ENCODE measurements around the gene CHRNA5. TPM values are rescaled to one million over a fixed set of nuclear protein-coding genes. Genes with fewer than 3 reads are reported as not detected.
"Not testable (repeated sequence)": the region's sequence is repeated elsewhere in the genome, so short reads cannot be mapped to it uniquely, and the experiment has no call there.

CHRNA5 gene
- total RNA-seq, 1 donor from 2014 or later = 2.2 TPM

GRCh38 chr15:78552597-78552996 is 12.7 kb upstream of the CHRNA5 start:
- H3K9me3 ChIP-seq (replicated peaks) = no peaks in the 10 kb centered on the region
- no peak overlapping the region for H3K4me3 ChIP-seq
- peaks cover 38% of the 10 kb centered on the region for H3K36me3 ChIP-seq
- no peak for TF ChIP-seq CTCF (IDR thresholded peaks at IDR 0.05; ENCODE audit: borderline replicate concordance)
- H3K27ac ChIP-seq (replicated peaks) = no peak overlapping the region
- no peaks in the 10 kb centered on the region for H3K27me3 ChIP-seq (ENCODE audit: low read depth)
- DNase-seq = no peak
- intact Hi-C loops (cut with micrococcal nuclease) = no loop called here
- no peaks in the 10 kb centered on the region for H3K4me1 ChIP-seq

- H3K4me3 ChIP-seq; H3K36me3 ChIP-seq; H3K4me1 ChIP-seq; H3K27me3 ChIP-seq (ENCODE audit: low read depth); intact Hi-C loops (cut with micrococcal nuclease); DNase-seq; H3K9me3 ChIP-seq (replicated peaks); H3K27ac ChIP-seq (replicated peaks): not testable (repeated sequence)
These were observed 5.1 kb upstream of the CHRNA5 start for GRCh38 chr15:78560201-78560600.

GRCh38 chr15:78561490-78561889 is 3.8 kb upstream of the CHRNA5 start:
- H3K4me1 ChIP-seq = peaks cover 15% of the 10 kb centered on the region

GRCh38 chr15:78563092-78563491 is 2.2 kb upstream of the CHRNA5 start:
- H3K27me3 ChIP-seq (ENCODE audit: low read depth) = no peaks in the 10 kb centered on the region
- no peaks in the 10 kb centered on the region for H3K9me3 ChIP-seq (replicated peaks)
- no peak overlapping the region for H3K27ac ChIP-seq (replicated peaks)
- intact Hi-C loops (cut with micrococcal nuclease) = no loop called here
- no peak for TF ChIP-seq CTCF (IDR thresholded peaks at IDR 0.05; ENCODE audit: borderline replicate concordance)
- no peak for DNase-seq
- H3K4me3 ChIP-seq = no peak overlapping the region
- no peaks in the 10 kb centered on the region for H3K36me3 ChIP-seq
- H3K4me1 ChIP-seq = peaks cover 15% of the 10 kb centered on the region

More at GRCh38 chr15:78561490-78561889, 3.8 kb upstream of the CHRNA5 start:
- H3K27ac ChIP-seq (replicated peaks) = no peak overlapping the region
- intact Hi-C loops (cut with micrococcal nuclease) = no loop called here
- no peaks in the 10 kb centered on the region for H3K27me3 ChIP-seq (ENCODE audit: low read depth)
- no peak overlapping the region for H3K4me3 ChIP-seq
- TF ChIP-seq CTCF (IDR thresholded peaks at IDR 0.05; ENCODE audit: borderline replicate concordance) = no peak
- H3K9me3 ChIP-seq (replicated peaks) = no peaks in the 10 kb centered on the region
- H3K36me3 ChIP-seq = no peaks in the 10 kb centered on the region
- DNase-seq = no peak

- intact Hi-C loops (cut with micrococcal nuclease) = no loop called here
- DNase-seq = no peak
- Histone ChIP-seq H3K4me3 (peak overlapping the region; percentile 73), H3K4me1 (peaks cover 15% of the 10 kb centered on the region), H3K27ac (replicated peaks) (no peak overlapping the region), H3K36me3 (no peaks in the 10 kb centered on the region), H3K9me3 (replicated peaks) (no peaks in the 10 kb centered on the region), H3K27me3 (ENCODE audit: low read depth) (peaks cover 4% of the 10 kb centered on the region)
- no peak for TF ChIP-seq CTCF (IDR thresholded peaks at IDR 0.05; ENCODE audit: borderline replicate concordance)
These were observed 600 bp upstream of the CHRNA5 start for GRCh38 chr15:78564743-78565096.

- Histone ChIP-seq H3K4me3 (peak overlapping the region; percentile 73), H3K4me1 (peaks cover 15% of the 10 kb centered on the region), H3K9me3 (replicated peaks) (no peaks in the 10 kb centered on the region), H3K36me3 (no peaks in the 10 kb centered on the region), H3K27ac (replicated peaks) (no peak overlapping the region), H3K27me3 (ENCODE audit: low read depth) (peaks cover 12% of the 10 kb centered on the region)
- no peak for TF ChIP-seq CTCF (IDR thresholded peaks at IDR 0.05; ENCODE audit: borderline replicate concordance)
- DNase-seq = no peak
- intact Hi-C loops (cut with micrococcal nuclease) = no loop called here
These were observed 843 bp downstream of the CHRNA5 start for GRCh38 chr15:78565951-78566774.
